ENCODE data around the gene TXN.

The TXN gene

DNA sequence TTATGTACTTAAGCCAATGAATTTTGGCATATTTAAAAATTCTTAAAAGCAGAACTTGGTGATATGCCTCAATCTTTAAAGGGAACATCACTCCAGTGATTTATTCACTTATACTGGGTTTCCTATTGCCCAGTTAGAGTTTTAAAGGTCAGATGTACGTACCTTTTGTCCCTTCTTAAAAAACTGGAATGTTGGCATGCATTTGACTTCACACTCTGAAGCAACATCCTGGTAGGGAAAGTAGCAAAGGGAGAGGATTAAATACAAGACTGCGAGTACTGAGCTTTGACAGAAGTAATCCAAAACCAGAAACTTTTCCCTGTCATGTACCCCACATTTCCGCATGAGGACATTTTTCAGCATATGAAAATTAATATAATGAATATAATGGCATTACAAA is 11.7 kb downstream of the TXN start:
- Histone ChIP-seq H3K27me3 (ENCODE audit: control insufficient read depth, insufficient read depth, low read length) (no peaks in the 10 kb centered on the region), H3K4me3 (ENCODE audit: low read depth, low read length) (no peak overlapping the region), H3K36me3 (ENCODE audit: control insufficient read depth, insufficient read depth, low read length) (peaks cover 57% of the 10 kb centered on the region), H3K4me1 (ENCODE audit: control insufficient read depth, insufficient read depth, low read length) (0 out of 2 replicates have a peak, but pooled peaks cover 7% of the 10 kb centered on the region), H3K9ac (ENCODE audit: low read length) (no peak overlapping the region), H3K9me3 (ENCODE audit: control insufficient read depth, insufficient read depth, low read depth, low read length) (no peaks in the 10 kb centered on the region), H3K27ac (ENCODE audit: low read depth, low read length) (no peak overlapping the region)

DNA sequence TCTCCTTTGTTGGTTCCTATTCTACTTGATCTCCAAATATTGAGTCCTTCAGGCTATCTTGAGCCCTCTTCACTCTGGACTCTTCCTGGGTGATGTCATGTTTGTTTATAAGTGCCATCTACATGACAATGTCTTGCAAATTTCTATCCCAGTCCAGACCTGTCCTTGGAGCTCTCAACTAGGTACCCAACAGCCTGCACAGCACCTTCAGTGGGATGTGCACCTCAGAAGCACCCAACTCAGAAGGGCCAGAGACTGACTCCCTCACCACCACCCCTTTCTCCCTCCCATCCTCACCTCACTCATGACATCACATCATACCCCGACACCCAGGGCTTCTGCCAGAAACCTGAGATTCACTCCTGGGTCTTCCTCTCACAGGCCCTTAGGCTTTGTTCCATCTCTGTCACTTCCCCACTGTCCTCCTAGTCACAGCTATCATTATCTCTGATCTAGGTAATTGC is 14.4 kb downstream of the TXN start:
- Histone ChIP-seq H3K27me3 (ENCODE audit: control insufficient read depth, insufficient read depth, low read length) (no peaks in the 10 kb centered on the region), H3K4me1 (ENCODE audit: control insufficient read depth, insufficient read depth, low read length) (0 out of 2 replicates have a peak, but pooled peaks cover 7% of the 10 kb centered on the region), H3K9me3 (ENCODE audit: control insufficient read depth, insufficient read depth, low read depth, low read length) (no peaks in the 10 kb centered on the region), H3K36me3 (ENCODE audit: control insufficient read depth, insufficient read depth, low read length) (peaks cover 36% of the 10 kb centered on the region), H3K4me3 (ENCODE audit: low read depth, low read length) (no peak overlapping the region), H3K27ac (ENCODE audit: low read depth, low read length) (no peak overlapping the region), H3K9ac (ENCODE audit: low read length) (no peak overlapping the region)

DNA sequence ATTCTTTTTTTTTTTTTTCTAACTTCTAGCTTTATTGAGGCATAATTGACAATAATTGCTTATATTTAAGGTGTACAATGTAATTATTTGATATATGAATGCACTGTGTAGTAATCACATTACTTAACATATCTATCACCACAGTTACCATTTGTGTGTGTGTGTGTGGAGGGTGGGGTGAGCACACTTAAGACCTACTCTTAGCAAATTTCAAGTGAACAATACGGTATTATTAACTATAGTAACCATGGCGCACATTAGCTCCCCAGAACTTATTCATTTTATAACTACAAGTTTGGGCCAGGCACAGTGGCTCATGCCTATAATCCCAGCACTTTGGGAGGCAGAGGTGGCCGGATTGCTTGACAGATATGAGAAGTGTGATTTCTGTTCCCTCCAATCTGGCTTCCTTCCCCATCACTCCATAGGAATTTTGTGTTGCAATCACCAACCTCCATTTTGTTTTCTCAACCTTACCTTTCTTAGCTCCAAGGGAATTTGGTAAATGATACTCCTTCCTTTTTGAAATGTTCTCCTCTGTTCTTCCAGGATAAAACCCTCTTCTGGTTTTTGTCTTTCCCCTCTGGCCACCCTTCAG is 14.9 kb downstream of the TXN start:
- no peaks in the 10 kb centered on the region for H3K9me3 ChIP-seq (ENCODE audit: control insufficient read depth, insufficient read depth, low read depth, low read length)
- no peak overlapping the region for H3K9ac ChIP-seq (ENCODE audit: low read length)
- no peak overlapping the region for H3K4me3 ChIP-seq (ENCODE audit: low read depth, low read length)
- 0 out of 2 replicates have a peak, but pooled peaks cover 7% of the 10 kb centered on the region for H3K4me1 ChIP-seq (ENCODE audit: control insufficient read depth, insufficient read depth, low read length)
- peaks cover 31% of the 10 kb centered on the region for H3K36me3 ChIP-seq (ENCODE audit: control insufficient read depth, insufficient read depth, low read length)
- H3K27me3 ChIP-seq (ENCODE audit: control insufficient read depth, insufficient read depth, low read length), result no peaks in the 10 kb centered on the region
- H3K27ac ChIP-seq (ENCODE audit: low read depth, low read length), result no peak overlapping the region

DNA sequence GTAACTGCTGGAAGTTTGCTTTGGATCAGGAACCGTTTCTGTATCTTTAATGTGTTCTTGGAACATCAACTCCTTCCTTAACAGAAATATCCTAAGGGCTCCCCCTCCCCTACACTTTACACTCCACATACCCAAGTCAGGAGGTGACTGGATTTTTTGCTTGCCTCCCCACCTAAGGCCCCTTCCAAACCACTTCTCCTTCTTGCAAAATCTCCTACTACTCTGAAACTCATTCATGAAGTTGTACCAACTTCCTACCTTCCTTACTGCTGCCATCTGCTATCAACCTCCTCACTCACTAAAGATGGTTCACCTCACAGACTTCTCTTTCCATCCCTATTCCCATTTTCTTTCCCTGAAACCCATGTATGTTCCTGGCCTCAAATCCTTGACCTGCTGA is 16.1 kb downstream of the TXN start:
- peaks cover 23% of the 10 kb centered on the region for H3K36me3 ChIP-seq (ENCODE audit: control insufficient read depth, insufficient read depth, low read length)
- H3K9me3 ChIP-seq (ENCODE audit: control insufficient read depth, insufficient read depth, low read depth, low read length), result peaks cover 6% of the 10 kb centered on the region
- 0 out of 2 replicates have a peak, but pooled peaks cover 7% of the 10 kb centered on the region for H3K4me1 ChIP-seq (ENCODE audit: control insufficient read depth, insufficient read depth, low read length)
- H3K27me3 ChIP-seq (ENCODE audit: control insufficient read depth, insufficient read depth, low read length), result no peaks in the 10 kb centered on the region
- no peak overlapping the region for H3K9ac ChIP-seq (ENCODE audit: low read length)
- no peak overlapping the region for H3K4me3 ChIP-seq (ENCODE audit: low read depth, low read length)
- no peak overlapping the region for H3K27ac ChIP-seq (ENCODE audit: low read depth, low read length)

DNA sequence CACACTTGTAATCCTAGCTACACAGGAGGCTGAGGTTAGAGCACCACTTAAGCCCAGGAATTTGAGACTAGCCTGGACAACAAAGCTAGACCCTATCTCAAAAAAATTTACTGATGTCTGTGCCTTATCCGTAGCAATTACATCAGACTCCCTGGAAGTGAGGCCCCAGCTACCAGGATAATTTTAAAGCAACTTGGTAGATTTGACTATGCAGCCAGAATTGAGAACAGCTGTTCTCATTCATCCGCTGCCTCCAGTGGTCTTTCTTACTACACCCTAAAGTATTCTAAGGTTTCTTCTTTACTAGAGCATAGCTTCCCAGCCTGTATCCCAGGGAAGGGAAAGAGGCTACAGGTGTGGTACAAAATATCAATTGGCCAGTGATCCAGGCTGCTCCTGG is 28.0 kb downstream of the TXN start:
- H3K27me3 ChIP-seq (ENCODE audit: control insufficient read depth, insufficient read depth, low read length), result no peaks in the 10 kb centered on the region
- no peak overlapping the region for H3K9ac ChIP-seq (ENCODE audit: low read length)
- H3K36me3 ChIP-seq (ENCODE audit: control insufficient read depth, insufficient read depth, low read length), result no peaks in the 10 kb centered on the region
- H3K9me3 ChIP-seq (ENCODE audit: control insufficient read depth, insufficient read depth, low read depth, low read length), result no peaks in the 10 kb centered on the region
- H3K27ac ChIP-seq (ENCODE audit: low read depth, low read length), result no peak overlapping the region
- H3K4me1 ChIP-seq (ENCODE audit: control insufficient read depth, insufficient read depth, low read length), result no peaks in the 10 kb centered on the region
- H3K4me3 ChIP-seq (ENCODE audit: low read depth, low read length), result no peak overlapping the region

DNA sequence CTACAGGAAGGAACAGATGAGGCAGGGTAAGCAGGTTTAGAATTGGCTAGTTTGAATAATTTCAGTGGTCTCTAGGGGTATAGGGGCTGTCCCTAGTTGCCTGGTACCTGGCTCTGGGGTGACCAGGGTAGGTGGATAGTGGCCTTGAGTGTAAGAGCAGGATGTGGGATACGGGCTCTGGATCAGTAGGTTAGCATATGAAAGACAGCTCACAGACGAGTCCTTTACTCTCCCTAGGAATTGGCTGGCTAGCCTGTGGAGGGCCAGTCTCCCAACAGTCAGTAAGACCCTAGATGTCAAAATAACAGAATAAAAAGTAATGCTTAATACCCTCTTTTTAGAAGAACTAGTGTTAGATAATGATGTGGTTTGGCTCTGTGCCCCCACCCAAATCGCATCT is 31.7 kb downstream of the TXN start:
- Histone ChIP-seq H3K4me1 (ENCODE audit: control insufficient read depth, insufficient read depth, low read length) (no peaks in the 10 kb centered on the region), H3K27ac (ENCODE audit: low read depth, low read length) (no peak overlapping the region)

DNA sequence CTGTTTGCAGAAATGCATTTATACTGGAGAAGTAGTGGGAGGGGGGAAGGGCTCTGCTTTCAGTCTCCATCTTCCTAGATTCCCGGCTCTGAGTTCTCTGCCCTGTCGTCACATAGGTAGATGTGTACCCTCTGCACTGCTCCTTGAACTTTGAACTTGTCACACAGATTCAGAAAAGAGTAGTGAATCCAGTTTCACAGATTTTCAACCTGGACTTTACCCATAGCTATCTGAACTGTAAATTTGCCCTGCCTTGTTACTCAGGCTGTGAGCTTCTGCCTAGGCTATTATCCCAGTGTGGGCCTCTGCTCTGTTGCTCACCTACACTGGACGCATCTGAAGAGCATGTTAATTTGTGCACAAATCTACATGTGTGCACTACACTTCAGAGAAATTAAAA is 35.5 kb downstream of the TXN start:
- H3K27ac ChIP-seq (ENCODE audit: low read depth, low read length), result no peak overlapping the region
- H3K4me1 ChIP-seq (ENCODE audit: control insufficient read depth, insufficient read depth, low read length), result no peaks in the 10 kb centered on the region
- H3K27me3 ChIP-seq (ENCODE audit: control insufficient read depth, insufficient read depth, low read length), result no peaks in the 10 kb centered on the region
- no peaks in the 10 kb centered on the region for H3K36me3 ChIP-seq (ENCODE audit: control insufficient read depth, insufficient read depth, low read length)
- no peak overlapping the region for H3K4me3 ChIP-seq (ENCODE audit: low read depth, low read length)
- H3K9ac ChIP-seq (ENCODE audit: low read length), result no peak overlapping the region
- no peaks in the 10 kb centered on the region for H3K9me3 ChIP-seq (ENCODE audit: control insufficient read depth, insufficient read depth, low read depth, low read length)

More for the DNA sequence above, 31.7 kb downstream of the TXN start:
- Histone ChIP-seq H3K36me3 (ENCODE audit: control insufficient read depth, insufficient read depth, low read length) (no peaks in the 10 kb centered on the region), H3K9me3 (ENCODE audit: control insufficient read depth, insufficient read depth, low read depth, low read length) (no peaks in the 10 kb centered on the region), H3K9ac (ENCODE audit: low read length) (no peak overlapping the region), H3K27me3 (ENCODE audit: control insufficient read depth, insufficient read depth, low read length) (no peaks in the 10 kb centered on the region), H3K4me3 (ENCODE audit: low read depth, low read length) (no peak overlapping the region)

DNA sequence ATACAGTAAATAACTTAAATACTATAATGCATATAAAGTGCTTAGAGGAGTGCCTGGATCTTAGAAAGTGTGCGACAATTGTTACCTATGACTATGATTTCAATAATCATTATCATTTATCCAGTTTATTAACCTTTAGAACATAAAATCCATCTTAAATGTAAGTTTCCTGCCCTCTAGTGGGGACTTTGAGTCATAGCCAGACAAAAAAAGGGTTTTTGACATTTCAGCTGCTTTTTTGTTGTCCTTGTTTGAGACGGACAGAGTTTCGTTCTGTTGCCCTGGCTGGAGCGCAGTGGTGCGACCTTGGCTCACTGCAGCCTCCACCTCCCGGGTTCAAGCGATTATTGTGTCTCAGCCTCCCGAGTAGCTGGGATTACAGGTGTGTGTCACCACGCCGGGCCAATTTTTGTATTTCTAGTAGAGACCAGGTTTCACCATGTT is 38.6 kb downstream of the TXN start:
- H3K4me3 ChIP-seq (ENCODE audit: low read depth, low read length), result no peak overlapping the region
- H3K27ac ChIP-seq (ENCODE audit: low read depth, low read length), result no peak overlapping the region
- H3K9me3 ChIP-seq (ENCODE audit: control insufficient read depth, insufficient read depth, low read depth, low read length), result no peaks in the 10 kb centered on the region
- no peaks in the 10 kb centered on the region for H3K27me3 ChIP-seq (ENCODE audit: control insufficient read depth, insufficient read depth, low read length)
- no peaks in the 10 kb centered on the region for H3K4me1 ChIP-seq (ENCODE audit: control insufficient read depth, insufficient read depth, low read length)
- no peak overlapping the region for H3K9ac ChIP-seq (ENCODE audit: low read length)
- no peaks in the 10 kb centered on the region for H3K36me3 ChIP-seq (ENCODE audit: control insufficient read depth, insufficient read depth, low read length)

DNA sequence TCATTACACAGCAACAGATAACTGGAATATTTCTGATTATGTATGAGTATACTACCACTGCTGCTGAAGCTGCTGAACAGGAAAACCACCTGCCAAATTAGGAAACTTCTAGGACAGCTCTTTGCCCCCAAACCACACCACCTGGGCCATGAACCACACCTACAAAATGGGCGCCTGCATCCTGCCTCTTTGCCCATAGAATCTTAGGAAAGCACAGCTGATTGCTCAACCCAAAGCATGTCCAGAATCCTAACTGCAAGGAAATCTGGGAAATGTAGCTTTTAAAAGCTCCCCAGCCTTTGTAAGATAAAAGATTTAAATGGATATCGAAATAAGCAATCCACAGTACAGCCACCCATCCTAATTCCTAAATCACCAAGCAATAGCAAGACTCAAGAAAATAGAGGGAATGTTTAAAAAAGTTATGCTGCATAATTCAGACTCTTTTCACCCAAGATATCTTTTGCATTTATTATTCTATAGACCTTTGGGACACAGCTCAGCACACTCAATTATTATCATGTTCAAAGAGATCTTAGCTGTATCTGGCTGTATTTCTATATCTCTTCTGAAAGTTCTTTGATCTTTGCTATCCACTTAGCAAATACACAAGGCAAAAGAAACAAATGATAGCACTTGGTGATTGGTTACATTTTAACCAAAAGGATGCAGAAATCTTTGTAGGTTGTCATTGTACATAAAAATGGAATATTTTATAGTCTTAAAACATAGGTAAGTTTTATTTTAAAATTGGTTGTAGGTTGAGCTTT is 41.5 kb downstream of the TXN start:
- no peaks in the 10 kb centered on the region for H3K4me1 ChIP-seq (ENCODE audit: control insufficient read depth, insufficient read depth, low read length)

DNA sequence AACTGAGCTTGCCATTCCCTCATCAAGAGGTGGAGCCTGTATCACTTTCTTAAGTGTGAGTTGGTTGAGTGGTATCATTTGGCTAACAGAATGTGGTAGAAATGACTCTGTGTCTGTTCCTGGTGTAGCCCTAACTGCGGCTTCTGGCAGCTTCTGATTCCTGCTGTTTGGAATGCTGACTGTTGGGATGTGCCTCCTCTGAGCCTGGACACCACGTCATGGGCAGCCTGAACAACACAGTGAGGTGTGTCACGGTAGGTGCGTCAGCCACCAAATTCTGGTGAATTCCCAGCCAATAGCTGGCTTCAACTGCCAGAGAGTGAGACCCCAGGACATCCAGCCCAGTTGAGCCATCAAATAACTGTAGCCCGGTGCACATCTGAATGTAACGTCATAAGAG is 42.2 kb downstream of the TXN start:
- H3K27ac ChIP-seq (ENCODE audit: low read depth, low read length), result no peak overlapping the region
- H3K36me3 ChIP-seq (ENCODE audit: control insufficient read depth, insufficient read depth, low read length), result no peaks in the 10 kb centered on the region
- H3K9ac ChIP-seq (ENCODE audit: low read length), result no peak overlapping the region
- no peak overlapping the region for H3K4me3 ChIP-seq (ENCODE audit: low read depth, low read length)
- no peaks in the 10 kb centered on the region for H3K27me3 ChIP-seq (ENCODE audit: control insufficient read depth, insufficient read depth, low read length)
- no peaks in the 10 kb centered on the region for H3K4me1 ChIP-seq (ENCODE audit: control insufficient read depth, insufficient read depth, low read length)
- peaks cover 4% of the 10 kb centered on the region; the same call in 1 of the 2 replicates for H3K9me3 ChIP-seq (ENCODE audit: control insufficient read depth, insufficient read depth, low read depth, low read length)

More for the DNA sequence above, 41.5 kb downstream of the TXN start:
- Histone ChIP-seq H3K4me3 (ENCODE audit: low read depth, low read length) (no peak overlapping the region), H3K9ac (ENCODE audit: low read length) (no peak overlapping the region), H3K27me3 (ENCODE audit: control insufficient read depth, insufficient read depth, low read length) (no peaks in the 10 kb centered on the region), H3K9me3 (ENCODE audit: control insufficient read depth, insufficient read depth, low read depth, low read length) (peaks cover 4% of the 10 kb centered on the region; the same call in 1 of the 2 replicates), H3K36me3 (ENCODE audit: control insufficient read depth, insufficient read depth, low read length) (no peaks in the 10 kb centered on the region), H3K27ac (ENCODE audit: low read depth, low read length) (no peak overlapping the region)

DNA sequence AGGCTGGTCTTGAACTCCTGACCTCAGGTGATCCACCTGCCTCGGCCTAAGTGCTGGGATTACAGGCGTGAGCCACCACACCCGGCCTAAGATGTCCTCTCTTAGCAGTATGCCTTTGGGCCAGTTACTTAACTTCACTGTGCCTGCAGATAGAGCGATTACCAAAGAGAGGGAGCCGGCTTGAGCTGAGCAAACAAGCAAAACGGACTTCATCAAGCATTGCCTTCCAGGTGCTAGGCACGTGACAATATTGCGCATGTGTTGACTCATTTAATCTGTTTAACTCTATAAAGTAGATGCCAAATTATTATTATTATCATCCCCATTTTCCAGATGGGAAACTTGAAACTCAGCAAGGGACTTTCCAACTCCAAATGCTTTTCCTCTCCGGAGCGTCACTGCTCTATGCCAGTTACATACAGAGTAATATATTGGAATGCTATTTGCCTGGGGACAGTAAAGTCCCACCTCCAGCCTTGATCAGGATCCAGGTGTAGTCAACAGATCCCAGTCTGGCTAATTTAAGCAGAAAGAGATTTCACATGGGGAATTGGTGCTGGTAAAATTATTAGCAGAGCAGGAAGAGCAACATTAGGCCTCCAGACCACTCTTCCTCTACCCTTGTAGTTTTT is 42.8 kb downstream of the TXN start:
- no peaks in the 10 kb centered on the region for H3K36me3 ChIP-seq (ENCODE audit: control insufficient read depth, insufficient read depth, low read length)
- H3K27me3 ChIP-seq (ENCODE audit: control insufficient read depth, insufficient read depth, low read length), result no peaks in the 10 kb centered on the region

More for the DNA sequence above, 42.8 kb downstream of the TXN start:
- Histone ChIP-seq H3K9me3 (ENCODE audit: control insufficient read depth, insufficient read depth, low read depth, low read length) (peaks cover 4% of the 10 kb centered on the region; the same call in 1 of the 2 replicates), H3K4me3 (ENCODE audit: low read depth, low read length) (no peak overlapping the region), H3K4me1 (ENCODE audit: control insufficient read depth, insufficient read depth, low read length) (no peaks in the 10 kb centered on the region), H3K27ac (ENCODE audit: low read depth, low read length) (no peak overlapping the region), H3K9ac (ENCODE audit: low read length) (no peak overlapping the region)
